MM.1S (cell line): ENCODE results near the gene TMEM161A.

ENCODE experiments used
- DNase-seq: peaks from one replicate; pipeline ENCODE4 v3.0.0-alpha.2; 2015
- H2AFZ ChIP-seq: fragments of 300-600 bp; sonication (generic); 2 replicates; pipeline ENCODE4 v1.6.0; 2016; ENCODE audit warnings: antibody characterized with exemption, low read length
- H3F3A ChIP-seq: fragments of 300-600 bp; sonication (generic); 2 replicates; pipeline ENCODE4 v1.6.1; 2016; ENCODE audit warnings: mild to moderate bottlenecking, antibody characterized with exemption, low read length, moderate library complexity, mixed read lengths; ENCODE audit not compliant: insufficient read depth
- H3K27ac ChIP-seq: fragments of 300-600 bp; sonication (generic); 2 replicates; pipeline ENCODE4 v1.5.1; 2016; ENCODE audit warnings: mild to moderate bottlenecking, low read length
- H3K27me3 ChIP-seq: fragments of 300-600 bp; sonication (generic); replicated peaks from 2 replicates; pipeline ENCODE4 v1.6.0; 2016; ENCODE audit warnings: low read length; ENCODE audit not compliant: insufficient read depth
- H3K36me3 ChIP-seq: fragments of 300-600 bp; sonication (generic); replicated peaks from 2 replicates; pipeline ENCODE4 v1.6.1; 2016; ENCODE audit warnings: mild to moderate bottlenecking, low read length, mixed read lengths; ENCODE audit not compliant: insufficient read depth
- H3K4me1 ChIP-seq: fragments of 300-600 bp; sonication (generic); 2 replicates; pipeline ENCODE4 v1.6.1; 2016; ENCODE audit warnings: low read length, mixed read lengths
- H3K4me2 ChIP-seq: fragments of 300-600 bp; sonication (generic); 2 replicates; pipeline ENCODE4 v1.6.0; 2016; ENCODE audit warnings: low read depth, low read length
- H3K4me3 ChIP-seq: fragments of 300-600 bp; sonication (generic); 2 replicates; pipeline ENCODE4 v1.5.1; 2016; ENCODE audit warnings: low read length, mixed read lengths
- H3K79me2 ChIP-seq: fragments of 300-600 bp; sonication (generic); 2 replicates; pipeline ENCODE4 v1.6.1; 2016; ENCODE audit warnings: mixed run types, low read length, mixed read lengths
- H3K9ac ChIP-seq: fragments of 300-600 bp; sonication (generic); 2 replicates; pipeline ENCODE4 v1.6.1; 2016; ENCODE audit warnings: low read length, mixed read lengths
- H3K9me2 ChIP-seq: fragments of 300-600 bp; sonication (generic); replicated peaks from 2 replicates; pipeline ENCODE4 v1.6.1; 2016; ENCODE audit warnings: mild to moderate bottlenecking, low read length, mixed read lengths; ENCODE audit not compliant: insufficient read depth
- H3K9me3 ChIP-seq: fragments of 300-600 bp; sonication (generic); replicated peaks from 2 replicates; pipeline ENCODE4 v1.6.1; 2016; ENCODE audit warnings: mild to moderate bottlenecking, low read length, mixed read lengths; ENCODE audit not compliant: insufficient read depth
- H4K20me1 ChIP-seq: fragments of 300-600 bp; sonication (generic); 2 replicates; pipeline ENCODE4 v1.6.1; 2016; ENCODE audit warnings: mild to moderate bottlenecking, low read length, moderate library complexity, mixed read lengths; ENCODE audit not compliant: insufficient read depth
- EZH2 ChIP-seq: fragments of 300-600 bp; sonication (generic); optimal IDR thresholded peaks from 2 replicates; pipeline ENCODE3; 2017; ENCODE audit warnings: low read depth, mild to moderate bottlenecking, antibody characterized with exemption, low read length, mixed read lengths
- EZH2phosphoT487 ChIP-seq: fragments of 300-600 bp; sonication (generic); IDR thresholded peaks from 2 replicates; pipeline ENCODE4 v1.6.1; 2018; ENCODE audit warnings: antibody characterized with exemption, low read length
- TF ChIP-seq, protein P1 (sequence below): fragments of 300-600 bp; sonication (generic); IDR thresholded peaks from 2 replicates; pipeline ENCODE4 v1.5.1; 2016; ENCODE audit warnings: antibody characterized with exemption, low read length, mixed read lengths

Gene TMEM161A

DNA sequence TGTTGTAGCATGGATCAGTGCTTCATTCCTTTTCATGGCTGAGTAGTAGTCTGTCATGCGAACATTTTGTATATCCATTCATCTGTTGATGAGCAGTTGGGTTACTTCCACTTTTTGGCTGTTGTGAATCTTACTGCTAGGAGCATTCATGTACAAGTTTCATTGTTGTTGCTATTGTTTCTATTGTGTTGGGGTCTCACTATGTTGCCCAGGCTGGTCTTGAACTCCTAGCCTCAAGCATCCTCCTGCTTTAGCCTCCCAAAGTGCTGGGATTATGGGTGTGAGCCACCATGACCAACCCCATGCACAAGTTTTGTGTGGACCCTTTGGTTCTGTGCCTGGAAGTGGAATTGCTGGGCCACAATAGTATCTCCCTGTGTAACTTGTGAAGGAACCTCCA is 58.7 kb downstream of the TMEM161A start:
- Histone ChIP-seq H3K4me3 (no peak overlapping the region), H3K4me1 (no peaks in the 10 kb centered on the region), H3K79me2 (peaks cover 89% of the 10 kb centered on the region), H3F3A (no peaks in the 10 kb centered on the region), H3K9me3 (no peaks in the 10 kb centered on the region), H3K36me3 (no peaks in the 10 kb centered on the region), H3K27ac (no peak overlapping the region), H3K9me2 (no peaks in the 10 kb centered on the region), H3K4me2 (no peak overlapping the region), H3K9ac (no peak overlapping the region), H2AFZ (no peak overlapping the region), H4K20me1 (no peaks in the 10 kb centered on the region), H3K27me3 (no peaks in the 10 kb centered on the region)
- TF ChIP-seq EZH2 (no peak), EZH2phosphoT487 (no peak)
- TF ChIP-seq, protein P1, sequence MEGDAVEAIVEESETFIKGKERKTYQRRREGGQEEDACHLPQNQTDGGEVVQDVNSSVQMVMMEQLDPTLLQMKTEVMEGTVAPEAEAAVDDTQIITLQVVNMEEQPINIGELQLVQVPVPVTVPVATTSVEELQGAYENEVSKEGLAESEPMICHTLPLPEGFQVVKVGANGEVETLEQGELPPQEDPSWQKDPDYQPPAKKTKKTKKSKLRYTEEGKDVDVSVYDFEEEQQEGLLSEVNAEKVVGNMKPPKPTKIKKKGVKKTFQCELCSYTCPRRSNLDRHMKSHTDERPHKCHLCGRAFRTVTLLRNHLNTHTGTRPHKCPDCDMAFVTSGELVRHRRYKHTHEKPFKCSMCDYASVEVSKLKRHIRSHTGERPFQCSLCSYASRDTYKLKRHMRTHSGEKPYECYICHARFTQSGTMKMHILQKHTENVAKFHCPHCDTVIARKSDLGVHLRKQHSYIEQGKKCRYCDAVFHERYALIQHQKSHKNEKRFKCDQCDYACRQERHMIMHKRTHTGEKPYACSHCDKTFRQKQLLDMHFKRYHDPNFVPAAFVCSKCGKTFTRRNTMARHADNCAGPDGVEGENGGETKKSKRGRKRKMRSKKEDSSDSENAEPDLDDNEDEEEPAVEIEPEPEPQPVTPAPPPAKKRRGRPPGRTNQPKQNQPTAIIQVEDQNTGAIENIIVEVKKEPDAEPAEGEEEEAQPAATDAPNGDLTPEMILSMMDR: no peak
- DNase-seq: no peak

- Histone ChIP-seq H2AFZ (no peak overlapping the region), H3K9ac (no peak overlapping the region), H3K79me2 (peaks cover 89% of the 10 kb centered on the region), H3K9me2 (no peaks in the 10 kb centered on the region), H3K27me3 (no peaks in the 10 kb centered on the region), H3F3A (no peaks in the 10 kb centered on the region), H3K4me3 (no peak overlapping the region), H3K27ac (no peak overlapping the region), H3K4me1 (no peaks in the 10 kb centered on the region), H3K4me2 (no peak overlapping the region), H3K9me3 (no peaks in the 10 kb centered on the region), H3K36me3 (no peaks in the 10 kb centered on the region), H4K20me1 (no peaks in the 10 kb centered on the region)
- DNase-seq: no peak
- TF ChIP-seq EZH2phosphoT487: no peak
- no peak for TF ChIP-seq EZH2
- TF ChIP-seq, protein P1: no peak
Measured at GRCh38 chr19:19078801-19079200, 59.5 kb downstream of the TMEM161A start.

GRCh38 chr19:19077103-19077502 is 61.2 kb downstream of the TMEM161A start:
- TF ChIP-seq EZH2 (no peak), EZH2phosphoT487 (no peak)
- TF ChIP-seq, protein P1: no peak
- H3K4me2 ChIP-seq: no peak overlapping the region
- H3K36me3 ChIP-seq: no peaks in the 10 kb centered on the region
- H3K27ac ChIP-seq: no peak overlapping the region
- H3K27me3 ChIP-seq: no peaks in the 10 kb centered on the region
- peaks cover 95% of the 10 kb centered on the region for H3K79me2 ChIP-seq
- no peak overlapping the region for H3K4me3 ChIP-seq
- no peaks in the 10 kb centered on the region for H3K9me2 ChIP-seq
- H3K9ac ChIP-seq: no peak overlapping the region
- no peaks in the 10 kb centered on the region for H4K20me1 ChIP-seq
- H3K4me1 ChIP-seq: no peaks in the 10 kb centered on the region
- H2AFZ ChIP-seq: no peak overlapping the region
- no peak for DNase-seq
- no peaks in the 10 kb centered on the region for H3K9me3 ChIP-seq
- no peaks in the 10 kb centered on the region for H3F3A ChIP-seq
